ENCODE measurements around the gene OSBPL8. TPM values are rescaled to one million over a fixed set of nuclear protein-coding genes. Genes with fewer than 3 reads are reported as not detected.
"Not testable (repeated sequence)": the region's sequence is repeated elsewhere in the genome, so short reads cannot be mapped to it uniquely, and the experiment has no call there.

The OSBPL8 gene
- total RNA-seq, 4 donors from 2014 or later = 50.0 to 55.0 (median 54.7) TPM

DNA sequence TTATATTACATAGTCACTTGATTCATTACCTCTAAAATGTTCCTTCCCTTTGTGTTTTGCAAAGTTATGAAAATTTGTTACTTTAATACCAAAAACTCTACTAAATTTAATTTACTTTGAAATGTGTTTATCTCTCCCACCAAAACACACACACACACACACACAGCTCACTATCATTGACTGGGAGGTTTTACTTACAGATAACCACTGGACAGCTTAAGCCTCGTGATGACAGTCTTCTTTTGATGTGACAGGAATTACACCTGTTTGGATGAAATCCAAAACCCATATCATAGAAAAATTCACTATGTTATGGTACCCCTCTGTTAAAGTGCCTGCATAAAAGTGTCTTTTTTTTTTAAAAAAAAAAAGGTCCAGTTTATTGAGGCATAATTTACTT, 227.0 kb downstream of the OSBPL8 start:
- no peak for TF ChIP-seq POLR2AphosphoS5 (IDR thresholded peaks at IDR 0.05)
- TF ChIP-seq EP300 (IDR thresholded peaks at IDR 0.05) = no peak
- TF ChIP-seq, protein P1, sequence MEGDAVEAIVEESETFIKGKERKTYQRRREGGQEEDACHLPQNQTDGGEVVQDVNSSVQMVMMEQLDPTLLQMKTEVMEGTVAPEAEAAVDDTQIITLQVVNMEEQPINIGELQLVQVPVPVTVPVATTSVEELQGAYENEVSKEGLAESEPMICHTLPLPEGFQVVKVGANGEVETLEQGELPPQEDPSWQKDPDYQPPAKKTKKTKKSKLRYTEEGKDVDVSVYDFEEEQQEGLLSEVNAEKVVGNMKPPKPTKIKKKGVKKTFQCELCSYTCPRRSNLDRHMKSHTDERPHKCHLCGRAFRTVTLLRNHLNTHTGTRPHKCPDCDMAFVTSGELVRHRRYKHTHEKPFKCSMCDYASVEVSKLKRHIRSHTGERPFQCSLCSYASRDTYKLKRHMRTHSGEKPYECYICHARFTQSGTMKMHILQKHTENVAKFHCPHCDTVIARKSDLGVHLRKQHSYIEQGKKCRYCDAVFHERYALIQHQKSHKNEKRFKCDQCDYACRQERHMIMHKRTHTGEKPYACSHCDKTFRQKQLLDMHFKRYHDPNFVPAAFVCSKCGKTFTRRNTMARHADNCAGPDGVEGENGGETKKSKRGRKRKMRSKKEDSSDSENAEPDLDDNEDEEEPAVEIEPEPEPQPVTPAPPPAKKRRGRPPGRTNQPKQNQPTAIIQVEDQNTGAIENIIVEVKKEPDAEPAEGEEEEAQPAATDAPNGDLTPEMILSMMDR (IDR thresholded peaks at IDR 0.05) = no peak
- no peak for TF ChIP-seq POLR2A (IDR thresholded peaks at IDR 0.05; ENCODE audit: low read depth)
- intact Hi-C loops (cut with DNase I) = no loop called here
- no peak for DNase-seq (ENCODE audit: extremely low spot score)
- Histone ChIP-seq H3K36me3 (no peaks in the 10 kb centered on the region), H3K9me3 (peaks cover 0 to 6% (median 0%) of the 10 kb centered on the region in 4 donors), H3K4me3 (no peak overlapping the region), H3K27me3 (no peaks in the 10 kb centered on the region), H3K4me1 (no peaks in the 10 kb centered on the region), H3K27ac (replicated peaks in 1 of 4) (no peak overlapping the region)
- 34% methylated on average over 1 of the region's 1 CpG for WGBS

DNA sequence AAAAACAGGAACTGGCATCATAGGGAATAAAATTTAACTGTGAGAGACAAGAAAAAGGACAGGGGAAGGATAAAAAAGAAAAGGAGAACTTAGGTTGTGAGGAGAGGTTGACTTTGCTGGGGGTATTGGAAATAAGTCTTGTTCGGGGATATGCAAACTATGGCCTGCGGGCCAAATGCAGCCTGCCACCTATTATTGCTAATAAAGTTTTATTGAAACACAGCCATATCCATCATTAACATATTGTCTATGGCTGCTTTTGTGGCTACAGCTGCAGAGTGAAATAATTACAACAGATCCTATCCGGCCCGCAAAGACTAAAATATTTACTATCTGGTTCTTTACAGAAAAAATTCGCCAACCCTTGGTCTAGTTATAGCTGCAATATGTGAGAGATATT, 230.0 kb downstream of the OSBPL8 start:
- Histone ChIP-seq H3K27me3 (no peaks in the 10 kb centered on the region), H3K36me3 (no peaks in the 10 kb centered on the region), H3K4me3 (no peak overlapping the region), H3K9me3 (peaks cover 0 to 6% (median 0%) of the 10 kb centered on the region in 4 donors), H3K4me1 (no peaks in the 10 kb centered on the region), H3K27ac (replicated peaks in 1 of 4) (no peak overlapping the region)
- intact Hi-C loops (cut with DNase I) = no loop called here
- TF ChIP-seq, protein P1 (IDR thresholded peaks at IDR 0.05) = no peak
- no peak for TF ChIP-seq EP300 (IDR thresholded peaks at IDR 0.05)
- no peak for TF ChIP-seq POLR2AphosphoS5 (IDR thresholded peaks at IDR 0.05)
- TF ChIP-seq POLR2A (IDR thresholded peaks at IDR 0.05; ENCODE audit: low read depth) = no peak
- DNase-seq (ENCODE audit: extremely low spot score) = no peak
- WGBS = 96% methylated on average over 5 of the region's 5 CpGs

DNA sequence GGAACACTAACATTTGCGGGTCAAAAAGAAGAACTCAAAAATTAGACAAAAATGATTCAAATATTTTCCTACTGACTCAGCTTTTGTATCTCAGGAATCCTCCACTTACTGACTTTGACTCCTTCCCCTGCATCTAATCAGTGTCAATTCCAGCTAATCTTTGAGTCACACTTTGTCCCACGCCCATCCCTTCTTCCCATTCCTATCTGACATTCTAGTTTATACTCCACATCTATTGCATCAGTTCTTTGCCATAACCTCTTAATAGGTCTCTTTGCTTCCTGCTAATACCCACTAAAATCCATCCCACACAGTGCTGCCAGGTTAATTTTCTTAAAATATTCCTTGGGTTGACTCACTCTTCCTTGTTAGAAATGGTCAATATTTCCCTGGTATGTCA, 230.4 kb downstream of the OSBPL8 start:
- Histone ChIP-seq H3K36me3 (no peaks in the 10 kb centered on the region), H3K27ac (replicated peaks in 1 of 4) (no peak overlapping the region), H3K4me3 (no peak overlapping the region), H3K27me3 (no peaks in the 10 kb centered on the region), H3K9me3 (peaks cover 0 to 6% (median 0%) of the 10 kb centered on the region in 4 donors), H3K4me1 (no peaks in the 10 kb centered on the region)
- intact Hi-C loops (cut with DNase I) = no loop called here
- 83% methylated on average over 2 of the region's 2 CpGs for WGBS
- DNase-seq (ENCODE audit: extremely low spot score) = no peak
- TF ChIP-seq POLR2A (IDR thresholded peaks at IDR 0.05; ENCODE audit: low read depth) = no peak

- H3K27me3 ChIP-seq; intact Hi-C loops (cut with DNase I); H3K36me3 ChIP-seq; H3K4me1 ChIP-seq; H3K9me3 ChIP-seq; DNase-seq (ENCODE audit: extremely low spot score); H3K27ac ChIP-seq (replicated peaks in 1 of 4); H3K4me3 ChIP-seq: not testable (repeated sequence)
- WGBS = 82% methylated on average over 24 of the region's 32 CpGs
Observed at GRCh38 chr12:76319595-76320319, 239.8 kb downstream of the OSBPL8 start.

DNA sequence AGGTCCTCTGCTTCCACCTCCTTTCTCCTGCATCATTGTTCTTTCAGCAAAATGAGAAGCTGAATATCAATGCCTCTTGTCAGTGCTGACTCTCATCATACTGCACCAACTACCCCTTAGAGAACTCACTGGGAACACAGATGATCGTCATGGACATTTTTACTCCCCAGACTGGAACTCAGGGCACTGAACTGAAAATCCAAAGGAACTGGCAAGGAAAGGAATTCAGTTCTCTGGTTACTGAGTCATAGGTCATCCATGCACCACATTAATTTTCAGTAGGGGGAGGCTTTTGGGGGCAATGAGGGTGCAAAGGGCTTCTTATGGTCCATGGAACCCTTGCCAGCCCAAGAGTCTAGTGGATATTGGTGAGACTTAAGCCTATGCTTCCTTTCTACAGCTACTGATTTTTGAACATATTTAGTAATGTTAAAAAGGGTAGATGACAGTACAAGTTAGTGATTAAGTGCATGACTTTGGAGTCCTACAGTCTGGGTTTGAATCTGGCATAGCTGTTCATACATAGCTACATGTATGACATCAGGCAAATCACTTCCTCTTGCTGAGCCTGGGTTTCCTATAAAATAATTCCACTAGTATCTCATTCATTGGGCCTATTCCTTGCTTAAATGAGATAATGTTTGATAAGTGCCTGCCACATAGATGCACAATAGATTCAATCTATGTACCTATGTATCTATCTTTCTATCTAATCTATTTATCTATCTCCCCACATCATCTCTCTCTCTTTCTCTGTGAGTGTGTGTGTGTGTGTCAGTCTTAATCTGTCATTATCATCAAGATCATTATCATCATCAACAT, 240.6 kb downstream of the OSBPL8 start:
- H3K27me3 ChIP-seq = no peaks in the 10 kb centered on the region
- no peaks in the 10 kb centered on the region for H3K36me3 ChIP-seq
- DNase-seq (ENCODE audit: extremely low spot score) = no peak
- H3K4me3 ChIP-seq = no peak overlapping the region
- TF ChIP-seq, protein P1 (IDR thresholded peaks at IDR 0.05) = no peak
- TF ChIP-seq POLR2AphosphoS5 (IDR thresholded peaks at IDR 0.05) (no peak), EP300 (IDR thresholded peaks at IDR 0.05) (no peak), POLR2A (IDR thresholded peaks at IDR 0.05; ENCODE audit: low read depth) (no peak)
- no peak overlapping the region for H3K27ac ChIP-seq (replicated peaks in 1 of 4)
- WGBS = 100% methylated on average over 1 of the region's 1 CpG
- no peaks in the 10 kb centered on the region for H3K4me1 ChIP-seq
- no peaks in the 10 kb centered on the region for H3K9me3 ChIP-seq
- intact Hi-C loops (cut with DNase I) = no loop called here

Measured in esophagus muscularis mucosa (tissue), 4 donors.